ENCODE results near the gene ESD.

Gene ESD

DNA sequence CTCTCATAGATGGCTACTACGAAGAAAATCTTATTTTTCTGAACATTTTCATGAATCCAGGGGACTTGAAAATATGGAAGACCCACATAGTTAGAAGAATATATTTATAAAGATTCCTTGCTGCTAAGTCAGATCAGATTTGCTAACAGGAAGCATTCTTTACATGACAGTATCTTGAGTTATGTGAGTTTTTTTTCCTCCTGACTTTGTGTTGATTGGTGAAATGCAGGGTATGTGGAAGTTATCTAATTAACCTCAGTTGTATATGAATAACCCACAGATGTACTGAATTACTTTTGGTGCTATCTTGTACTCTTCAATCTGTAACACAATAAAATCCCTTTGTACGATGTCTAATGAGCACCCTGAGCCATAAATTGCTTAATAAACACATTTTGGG is 53.8 kb downstream of the ESD start:
- TF ChIP-seq, protein P1, sequence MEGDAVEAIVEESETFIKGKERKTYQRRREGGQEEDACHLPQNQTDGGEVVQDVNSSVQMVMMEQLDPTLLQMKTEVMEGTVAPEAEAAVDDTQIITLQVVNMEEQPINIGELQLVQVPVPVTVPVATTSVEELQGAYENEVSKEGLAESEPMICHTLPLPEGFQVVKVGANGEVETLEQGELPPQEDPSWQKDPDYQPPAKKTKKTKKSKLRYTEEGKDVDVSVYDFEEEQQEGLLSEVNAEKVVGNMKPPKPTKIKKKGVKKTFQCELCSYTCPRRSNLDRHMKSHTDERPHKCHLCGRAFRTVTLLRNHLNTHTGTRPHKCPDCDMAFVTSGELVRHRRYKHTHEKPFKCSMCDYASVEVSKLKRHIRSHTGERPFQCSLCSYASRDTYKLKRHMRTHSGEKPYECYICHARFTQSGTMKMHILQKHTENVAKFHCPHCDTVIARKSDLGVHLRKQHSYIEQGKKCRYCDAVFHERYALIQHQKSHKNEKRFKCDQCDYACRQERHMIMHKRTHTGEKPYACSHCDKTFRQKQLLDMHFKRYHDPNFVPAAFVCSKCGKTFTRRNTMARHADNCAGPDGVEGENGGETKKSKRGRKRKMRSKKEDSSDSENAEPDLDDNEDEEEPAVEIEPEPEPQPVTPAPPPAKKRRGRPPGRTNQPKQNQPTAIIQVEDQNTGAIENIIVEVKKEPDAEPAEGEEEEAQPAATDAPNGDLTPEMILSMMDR (IDR thresholded peaks at IDR 0.05; ENCODE audit: borderline replicate concordance, insufficient read depth, low read depth, low read length), result no peak
- no peak overlapping the region for H3K4me3 ChIP-seq (ENCODE audit: low read depth, low read length)

DNA sequence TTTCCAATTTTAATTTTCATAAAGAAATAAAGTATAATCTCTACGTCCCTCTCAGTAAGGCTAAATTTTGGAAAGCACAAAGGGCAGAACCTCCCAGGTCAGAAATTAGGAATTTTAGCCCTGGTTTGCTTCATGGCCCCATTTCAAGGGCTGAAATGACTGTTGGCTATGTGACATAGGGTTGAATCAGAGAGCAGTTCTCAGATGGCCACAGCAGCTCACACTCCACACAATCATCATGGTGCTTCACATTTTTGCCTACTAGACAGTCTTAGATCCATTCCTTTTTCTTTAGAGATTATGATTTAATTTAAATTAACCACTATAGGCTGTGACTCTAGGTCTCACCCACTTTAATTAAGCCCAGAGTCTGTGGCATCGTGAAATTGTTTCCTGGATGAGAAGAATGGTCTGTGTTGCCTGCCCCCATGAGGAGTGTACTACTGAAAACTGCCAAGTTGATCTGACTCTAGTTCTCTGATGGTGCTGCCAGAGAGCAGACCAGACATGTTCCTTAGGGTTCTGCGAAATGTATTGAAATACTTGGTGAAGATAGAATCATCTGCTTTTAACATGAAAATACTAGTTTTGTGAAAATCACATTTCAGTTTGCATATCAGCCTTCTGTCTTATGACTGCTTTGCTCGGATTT is 57.4 kb downstream of the ESD start:
- TF ChIP-seq, protein P1 (IDR thresholded peaks at IDR 0.05; ENCODE audit: borderline replicate concordance, insufficient read depth, low read depth, low read length), result no peak
- no peak overlapping the region for H3K4me3 ChIP-seq (ENCODE audit: low read depth, low read length)

- H3K4me3 ChIP-seq (ENCODE audit: low read depth, low read length), result no peak overlapping the region
Measured at GRCh38 chr13:46738766-46739165, 58.2 kb downstream of the ESD start.

DNA sequence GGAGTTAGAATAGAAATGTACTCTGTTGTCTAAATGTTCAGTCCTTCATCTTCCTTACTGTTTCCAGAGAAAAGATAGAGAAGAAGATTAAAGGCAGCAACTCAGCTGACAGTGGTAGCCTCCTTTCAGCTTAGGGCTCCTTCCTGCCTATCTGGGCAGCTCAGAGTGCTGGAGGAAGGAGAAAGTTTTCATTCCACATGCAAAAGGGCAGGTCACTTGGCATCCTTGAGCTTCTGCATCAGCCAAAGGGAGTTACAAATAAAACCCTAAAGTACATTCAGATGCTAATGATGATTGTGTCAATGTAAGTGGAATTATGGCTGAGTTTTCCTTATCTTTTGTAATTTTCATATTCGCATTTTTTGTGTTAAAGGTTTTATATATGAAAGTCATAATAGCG is 58.9 kb downstream of the ESD start:
- TF ChIP-seq, protein P1 (IDR thresholded peaks at IDR 0.05; ENCODE audit: borderline replicate concordance, insufficient read depth, low read depth, low read length), result no peak
- no peak overlapping the region for H3K4me3 ChIP-seq (ENCODE audit: low read depth, low read length)

More at GRCh38 chr13:46738766-46739165, 58.2 kb downstream of the ESD start:
- TF ChIP-seq, protein P1 (IDR thresholded peaks at IDR 0.05; ENCODE audit: borderline replicate concordance, insufficient read depth, low read depth, low read length), result no peak

DNA sequence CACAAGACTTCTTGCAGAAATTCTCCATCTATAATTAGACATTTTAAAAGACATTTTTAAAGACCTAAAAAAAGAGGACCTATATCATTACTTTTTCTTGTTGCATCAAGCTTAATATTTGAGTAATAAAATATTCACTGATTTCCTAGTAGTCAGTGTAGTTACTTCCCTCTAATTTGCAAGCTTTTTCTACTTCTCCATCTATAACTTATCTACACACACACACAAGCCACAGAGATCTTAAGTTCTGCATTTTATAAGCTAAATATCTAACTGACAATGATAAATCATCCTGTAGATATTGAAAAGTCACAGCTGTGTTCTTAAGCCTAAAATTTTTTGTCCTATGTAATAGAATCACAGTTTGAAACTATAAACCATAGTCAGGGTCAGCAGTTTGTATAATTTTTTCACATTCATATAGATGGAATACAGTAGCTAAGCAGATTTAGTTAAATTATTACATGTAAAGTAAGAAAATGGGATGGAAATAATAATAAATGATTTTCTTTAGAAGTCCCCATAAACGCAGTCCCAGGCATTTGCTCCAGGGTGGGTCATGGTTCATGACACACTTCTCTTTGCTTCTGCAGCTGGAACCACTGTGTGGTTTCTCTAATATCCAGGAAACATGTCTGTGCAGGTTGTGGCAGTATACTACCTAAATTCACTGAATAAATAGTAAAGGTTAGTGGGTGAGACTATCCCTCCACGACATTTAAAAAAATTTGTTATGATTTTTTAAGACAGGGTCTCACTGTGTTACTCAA is 60.2 kb downstream of the ESD start:
- H3K4me3 ChIP-seq (ENCODE audit: low read depth, low read length), result no peak overlapping the region
- TF ChIP-seq, protein P1 (IDR thresholded peaks at IDR 0.05; ENCODE audit: borderline replicate concordance, insufficient read depth, low read depth, low read length), result no peak

GRCh38 chr13:46735425-46735824 is 61.5 kb downstream of the ESD start:
- no peak overlapping the region for H3K4me3 ChIP-seq (ENCODE audit: low read depth, low read length)
- TF ChIP-seq, protein P1 (IDR thresholded peaks at IDR 0.05; ENCODE audit: borderline replicate concordance, insufficient read depth, low read depth, low read length), result no peak

DNA sequence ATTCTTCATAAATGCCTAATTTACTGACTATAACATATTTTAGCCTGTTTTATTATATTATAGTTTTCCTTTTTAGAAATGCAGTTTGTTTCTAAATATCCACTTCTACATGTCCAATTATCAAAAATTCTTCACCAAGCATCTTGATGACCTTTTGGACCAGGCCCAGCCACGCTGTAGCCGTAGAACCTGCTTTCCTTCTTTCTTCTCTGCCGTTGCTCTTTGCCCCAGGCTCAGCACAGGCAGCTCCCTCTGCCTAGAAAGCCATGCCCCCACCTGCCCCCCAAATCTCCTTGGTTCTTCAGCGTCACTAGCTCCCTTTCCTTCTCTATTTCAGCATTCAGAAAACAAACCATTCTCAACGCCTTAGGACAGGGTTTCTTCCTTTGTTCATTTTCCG is 65.4 kb downstream of the ESD start:
- no peak overlapping the region for H3K4me3 ChIP-seq (ENCODE audit: low read depth, low read length)
- TF ChIP-seq, protein P1 (IDR thresholded peaks at IDR 0.05; ENCODE audit: borderline replicate concordance, insufficient read depth, low read depth, low read length), result no peak

Measured in GM12875 (cell line).